Measurements from ENCODE around the gene SPNS3. TPM values are rescaled to one million over a fixed set of nuclear protein-coding genes. Genes with fewer than 3 reads are reported as not detected.

The SPNS3 gene
- polyA plus RNA-seq, 1 of the 3 experiments (the other 2 are of a cell fraction) = 0.05 TPM

GRCh38 chr17:4505187-4505586 lies 71.4 kb downstream of the SPNS3 start:
- ChIA-PET CTCF (interaction anchor here (1.0 kb wide), 1 partner anchor 61 kb away, joined by 4 read pairs; no protein-coding TSS in a partner anchor), POLR2A (no interaction called here)
- Histone ChIP-seq H3K79me2 (ENCODE audit: insufficient read depth) (no peaks in the 10 kb centered on the region), H3F3A (replicated peaks; ENCODE audit: insufficient read depth) (no peaks in the 10 kb centered on the region), H3K27me3 (ENCODE audit: insufficient read depth) (peaks cover 15% of the 10 kb centered on the region; the same call in 1 of the 2 replicates), H4K20me1 (ENCODE audit: insufficient read depth) (no peaks in the 10 kb centered on the region), H3K4me1 (ENCODE audit: control insufficient read depth in 1 of 2, insufficient read depth in 2 of 2, low read depth in 1 of 2, low read length in 1 of 2) (no peaks in the 10 kb centered on the region), H3K9me2 (no peaks in the 10 kb centered on the region), H3K9ac (no peak overlapping the region), H2AFZ (ENCODE audit: low read depth) (no peak overlapping the region), H3K4me3 (ENCODE audit: low read depth in 2 of 2, low read length in 1 of 2) (no peak overlapping the region), H3K27ac (ENCODE audit: low read depth in 2 of 2, low read length in 1 of 2) (no peak overlapping the region), H3K36me3 (replicated peaks in 1 of 2; ENCODE audit: control insufficient read depth in 1 of 2, insufficient read depth in 2 of 2, low read length in 1 of 2) (no peaks in the 10 kb centered on the region), H3K9me3 (no peaks in the 10 kb centered on the region), H3K4me2 (no peak overlapping the region)
- DNase-seq = no peak
- 89% methylated on average over 2 of the region's 5 CpGs for WGBS (ENCODE audit: low lambda C conversion rate)
- TF ChIP-seq, protein P1, sequence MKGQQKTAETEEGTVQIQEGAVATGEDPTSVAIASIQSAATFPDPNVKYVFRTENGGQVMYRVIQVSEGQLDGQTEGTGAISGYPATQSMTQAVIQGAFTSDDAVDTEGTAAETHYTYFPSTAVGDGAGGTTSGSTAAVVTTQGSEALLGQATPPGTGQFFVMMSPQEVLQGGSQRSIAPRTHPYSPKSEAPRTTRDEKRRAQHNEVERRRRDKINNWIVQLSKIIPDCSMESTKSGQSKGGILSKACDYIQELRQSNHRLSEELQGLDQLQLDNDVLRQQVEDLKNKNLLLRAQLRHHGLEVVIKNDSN (IDR thresholded peaks at IDR 0.05; ENCODE audit: borderline replicate concordance, low read depth) = no peak
- TF ChIP-seq GABPA (IDR thresholded peaks at IDR 0.05; ENCODE audit: low read depth) (no peak), FOSL2 (IDR thresholded peaks at IDR 0.05; ENCODE audit: borderline replicate concordance, low read depth) (no peak)
- TF ChIP-seq, protein P2, sequence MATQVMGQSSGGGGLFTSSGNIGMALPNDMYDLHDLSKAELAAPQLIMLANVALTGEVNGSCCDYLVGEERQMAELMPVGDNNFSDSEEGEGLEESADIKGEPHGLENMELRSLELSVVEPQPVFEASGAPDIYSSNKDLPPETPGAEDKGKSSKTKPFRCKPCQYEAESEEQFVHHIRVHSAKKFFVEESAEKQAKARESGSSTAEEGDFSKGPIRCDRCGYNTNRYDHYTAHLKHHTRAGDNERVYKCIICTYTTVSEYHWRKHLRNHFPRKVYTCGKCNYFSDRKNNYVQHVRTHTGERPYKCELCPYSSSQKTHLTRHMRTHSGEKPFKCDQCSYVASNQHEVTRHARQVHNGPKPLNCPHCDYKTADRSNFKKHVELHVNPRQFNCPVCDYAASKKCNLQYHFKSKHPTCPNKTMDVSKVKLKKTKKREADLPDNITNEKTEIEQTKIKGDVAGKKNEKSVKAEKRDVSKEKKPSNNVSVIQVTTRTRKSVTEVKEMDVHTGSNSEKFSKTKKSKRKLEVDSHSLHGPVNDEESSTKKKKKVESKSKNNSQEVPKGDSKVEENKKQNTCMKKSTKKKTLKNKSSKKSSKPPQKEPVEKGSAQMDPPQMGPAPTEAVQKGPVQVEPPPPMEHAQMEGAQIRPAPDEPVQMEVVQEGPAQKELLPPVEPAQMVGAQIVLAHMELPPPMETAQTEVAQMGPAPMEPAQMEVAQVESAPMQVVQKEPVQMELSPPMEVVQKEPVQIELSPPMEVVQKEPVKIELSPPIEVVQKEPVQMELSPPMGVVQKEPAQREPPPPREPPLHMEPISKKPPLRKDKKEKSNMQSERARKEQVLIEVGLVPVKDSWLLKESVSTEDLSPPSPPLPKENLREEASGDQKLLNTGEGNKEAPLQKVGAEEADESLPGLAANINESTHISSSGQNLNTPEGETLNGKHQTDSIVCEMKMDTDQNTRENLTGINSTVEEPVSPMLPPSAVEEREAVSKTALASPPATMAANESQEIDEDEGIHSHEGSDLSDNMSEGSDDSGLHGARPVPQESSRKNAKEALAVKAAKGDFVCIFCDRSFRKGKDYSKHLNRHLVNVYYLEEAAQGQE (IDR thresholded peaks at IDR 0.05; ENCODE audit: low read depth, low read length) = no peak

DNA sequence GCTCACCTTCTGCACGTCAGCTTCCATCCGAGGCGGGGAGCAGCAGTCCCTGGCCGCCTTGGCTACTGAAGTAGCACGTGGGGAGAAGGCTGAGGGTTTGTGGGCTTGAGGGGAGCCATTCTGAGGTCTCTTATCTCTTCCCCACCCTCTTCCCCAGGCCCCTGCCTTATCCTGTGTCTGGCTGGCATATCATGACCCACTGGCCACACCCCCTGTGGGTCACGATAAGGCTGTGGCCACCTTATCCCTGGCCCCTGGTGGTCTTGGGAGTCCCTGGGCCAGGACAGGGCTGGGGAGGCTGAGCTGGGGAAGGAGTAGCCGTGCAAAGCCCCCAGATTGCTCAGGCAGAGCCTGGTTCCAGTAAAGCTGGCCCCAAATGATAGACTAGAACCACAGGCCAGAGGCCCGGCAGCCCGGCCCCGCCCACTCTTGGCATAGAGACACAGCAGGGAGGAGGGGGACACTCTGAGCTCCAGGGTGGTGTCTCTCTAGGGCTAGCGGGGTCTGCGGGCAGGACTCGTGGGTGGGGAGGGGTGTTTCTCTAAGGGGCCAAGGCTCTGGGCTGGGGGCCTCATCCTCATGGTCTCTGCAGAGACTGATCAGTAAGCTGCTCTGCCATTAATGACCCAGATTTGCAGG lies 72.6 kb downstream of the SPNS3 start:
- peaks cover 5% of the 10 kb centered on the region; the same call in 1 of the 2 replicates for H3K27me3 ChIP-seq (ENCODE audit: insufficient read depth)
- no peak overlapping the region for H3K27ac ChIP-seq (ENCODE audit: low read depth in 2 of 2, low read length in 1 of 2)
- WGBS (ENCODE audit: low lambda C conversion rate) = 81% methylated on average over 8 of the region's 13 CpGs
- H3K9ac ChIP-seq = no peak overlapping the region
- H3K36me3 ChIP-seq (replicated peaks in 1 of 2; ENCODE audit: control insufficient read depth in 1 of 2, insufficient read depth in 2 of 2, low read length in 1 of 2) = no peaks in the 10 kb centered on the region
- H3K4me2 ChIP-seq = no peak overlapping the region
- no peaks in the 10 kb centered on the region for H3F3A ChIP-seq (replicated peaks; ENCODE audit: insufficient read depth)
- no peaks in the 10 kb centered on the region for H3K79me2 ChIP-seq (ENCODE audit: insufficient read depth)
- no peaks in the 10 kb centered on the region for H3K9me3 ChIP-seq
- no peak overlapping the region for H2AFZ ChIP-seq (ENCODE audit: low read depth)
- H4K20me1 ChIP-seq (ENCODE audit: insufficient read depth) = no peaks in the 10 kb centered on the region
- H3K9me2 ChIP-seq = no peaks in the 10 kb centered on the region
- ChIA-PET CTCF (interaction anchor here (1.8 kb wide), 1 partner anchor 9 kb away, joined by 4 read pairs; no protein-coding TSS in a partner anchor), POLR2A (no interaction called here)
- H3K4me3 ChIP-seq (ENCODE audit: low read depth in 2 of 2, low read length in 1 of 2) = no peak overlapping the region
- no peak for DNase-seq
- H3K4me1 ChIP-seq (ENCODE audit: control insufficient read depth in 1 of 2, insufficient read depth in 2 of 2, low read depth in 1 of 2, low read length in 1 of 2) = no peaks in the 10 kb centered on the region
- TF ChIP-seq, protein P3, sequence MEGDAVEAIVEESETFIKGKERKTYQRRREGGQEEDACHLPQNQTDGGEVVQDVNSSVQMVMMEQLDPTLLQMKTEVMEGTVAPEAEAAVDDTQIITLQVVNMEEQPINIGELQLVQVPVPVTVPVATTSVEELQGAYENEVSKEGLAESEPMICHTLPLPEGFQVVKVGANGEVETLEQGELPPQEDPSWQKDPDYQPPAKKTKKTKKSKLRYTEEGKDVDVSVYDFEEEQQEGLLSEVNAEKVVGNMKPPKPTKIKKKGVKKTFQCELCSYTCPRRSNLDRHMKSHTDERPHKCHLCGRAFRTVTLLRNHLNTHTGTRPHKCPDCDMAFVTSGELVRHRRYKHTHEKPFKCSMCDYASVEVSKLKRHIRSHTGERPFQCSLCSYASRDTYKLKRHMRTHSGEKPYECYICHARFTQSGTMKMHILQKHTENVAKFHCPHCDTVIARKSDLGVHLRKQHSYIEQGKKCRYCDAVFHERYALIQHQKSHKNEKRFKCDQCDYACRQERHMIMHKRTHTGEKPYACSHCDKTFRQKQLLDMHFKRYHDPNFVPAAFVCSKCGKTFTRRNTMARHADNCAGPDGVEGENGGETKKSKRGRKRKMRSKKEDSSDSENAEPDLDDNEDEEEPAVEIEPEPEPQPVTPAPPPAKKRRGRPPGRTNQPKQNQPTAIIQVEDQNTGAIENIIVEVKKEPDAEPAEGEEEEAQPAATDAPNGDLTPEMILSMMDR (IDR thresholded peaks at IDR 0.05) = no peak
- TF ChIP-seq RFX5 (IDR thresholded peaks at IDR 0.05; ENCODE audit: low read length) (no peak), EP300 (IDR thresholded peaks at IDR 0.05; ENCODE audit: borderline replicate concordance in 1 of 2, low read depth in 1 of 2, low read length in 1 of 2) (no peak), TEAD4 (IDR thresholded peaks at IDR 0.05; ENCODE audit: borderline replicate concordance, insufficient read depth) (no peak), TCF12 (IDR thresholded peaks at IDR 0.05) (no peak), RXRA (IDR thresholded peaks at IDR 0.05; ENCODE audit: borderline replicate concordance, low read depth) (no peak), TAF1 (IDR thresholded peaks at IDR 0.05; ENCODE audit: borderline replicate concordance, low read depth, low read length) (no peak), GABPA (IDR thresholded peaks at IDR 0.05; ENCODE audit: low read depth) (no peak), NRF1 (IDR thresholded peaks at IDR 0.05; ENCODE audit: low read depth, low read length) (no peak), GATA2 (CRISPR knock-in tag; IDR thresholded peaks at IDR 0.05) (no peak), POLR2AphosphoS5 (IDR thresholded peaks at IDR 0.05; ENCODE audit: low read depth, low read length) (no peak), RAD21 (IDR thresholded peaks at IDR 0.05; ENCODE audit: low read length) (no peak), FOSL2 (IDR thresholded peaks at IDR 0.05; ENCODE audit: borderline replicate concordance, low read depth) (no peak), ELF1 (IDR thresholded peaks at IDR 0.05) (no peak), NFIC (IDR thresholded peaks at IDR 0.05; ENCODE audit: borderline replicate concordance) (no peak)
- TF ChIP-seq, protein P4, sequence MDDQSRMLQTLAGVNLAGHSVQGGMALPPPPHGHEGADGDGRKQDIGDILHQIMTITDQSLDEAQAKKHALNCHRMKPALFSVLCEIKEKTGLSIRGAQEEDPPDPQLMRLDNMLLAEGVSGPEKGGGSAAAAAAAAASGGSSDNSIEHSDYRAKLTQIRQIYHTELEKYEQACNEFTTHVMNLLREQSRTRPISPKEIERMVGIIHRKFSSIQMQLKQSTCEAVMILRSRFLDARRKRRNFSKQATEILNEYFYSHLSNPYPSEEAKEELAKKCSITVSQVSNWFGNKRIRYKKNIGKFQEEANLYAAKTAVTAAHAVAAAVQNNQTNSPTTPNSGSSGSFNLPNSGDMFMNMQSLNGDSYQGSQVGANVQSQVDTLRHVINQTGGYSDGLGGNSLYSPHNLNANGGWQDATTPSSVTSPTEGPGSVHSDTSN (IDR thresholded peaks at IDR 0.05) = no peak
- TF ChIP-seq, protein P5, sequence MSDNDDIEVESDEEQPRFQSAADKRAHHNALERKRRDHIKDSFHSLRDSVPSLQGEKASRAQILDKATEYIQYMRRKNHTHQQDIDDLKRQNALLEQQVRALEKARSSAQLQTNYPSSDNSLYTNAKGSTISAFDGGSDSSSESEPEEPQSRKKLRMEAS (IDR thresholded peaks at IDR 0.05; ENCODE audit: low read depth) = no peak
